ENCODE results near the gene TPM4. TPM values are rescaled to one million over a fixed set of nuclear protein-coding genes. Genes with fewer than 3 reads are reported as not detected.
A peak's percentile ranks its signal among the peaks of the same experiment; 100 is the strongest.

The TPM4 gene
- total and polyA plus RNA-seq, 2 of the 13 experiments (the other 11 are each of a cell fraction or from before 2014, with no cell fraction given), result 180 to 188 TPM

- TF ChIP-seq PATZ1 (CRISPR knock-in tag; IDR thresholded peaks at IDR 0.05) (0 out of 2 replicates have a peak, but pooled peaks have one; percentile 26), MLXIP (CRISPR knock-in tag; IDR thresholded peaks at IDR 0.05; ENCODE audit: borderline replicate concordance) (no peak), ZNF354B (CRISPR knock-in tag; IDR thresholded peaks at IDR 0.05) (no peak), ZBTB43 (CRISPR knock-in tag; conservative IDR thresholded peaks at IDR 0.05) (no peak), RCOR2 (CRISPR knock-in tag; IDR thresholded peaks at IDR 0.05) (peak; percentile 76; the same call in 1 of the 2 replicates), ZFP36 (IDR thresholded peaks at IDR 0.05; ENCODE audit: borderline replicate concordance, low read depth, low read length, partially characterized antibody) (peak; percentile 100), ZFP62 (CRISPR knock-in tag; IDR thresholded peaks at IDR 0.05) (no peak), ZNF468 (CRISPR knock-in tag; IDR thresholded peaks at IDR 0.05) (no peak), ISL2 (CRISPR knock-in tag; IDR thresholded peaks at IDR 0.05) (no peak), BCL3 (CRISPR knock-in tag; IDR thresholded peaks at IDR 0.05) (no peak), ZBTB26 (CRISPR knock-in tag; IDR thresholded peaks at IDR 0.05; ENCODE audit: borderline replicate concordance) (no peak; the same call in 1 of the 2 replicates), ZNF362 (CRISPR knock-in tag; IDR thresholded peaks at IDR 0.05; ENCODE audit: borderline replicate concordance) (no peak; the same call in 1 of the 2 replicates), SRSF9 (IDR thresholded peaks at IDR 0.05; ENCODE audit: borderline replicate concordance, insufficient read depth, low read depth, low read length, poor library complexity, severe bottlenecking) (no peak), TOE1 (CRISPR knock-in tag; IDR thresholded peaks at IDR 0.05) (no peak), ZNF280B (CRISPR knock-in tag; IDR thresholded peaks at IDR 0.05; ENCODE audit: borderline replicate concordance) (no peak), NR2F2 (IDR thresholded peaks at IDR 0.05; ENCODE audit: borderline replicate concordance, low read depth) (no peak), ZNF672 (CRISPR knock-in tag; IDR thresholded peaks at IDR 0.05) (peak; percentile 98; the same call in 1 of the 2 replicates)
Measured at GRCh38 chr19:16066611-16067104, 9.6 kb upstream of the TPM4 start (continued).

Data from HepG2 (cell line).